CD4-positive, alpha-beta T cell (primary cell): ENCODE results near the gene FYN. TPM values are rescaled to one million over a fixed set of nuclear protein-coding genes. Genes with fewer than 3 reads are reported as not detected.
"Not testable (repeated sequence)": the region's sequence is repeated elsewhere in the genome, so short reads cannot be mapped to it uniquely, and the experiment has no call there.

Source experiments
- ATAC-seq: fragments of 200-7000 bp; cut with Tn5 transposase; one replicate; pipeline ENCODE4 v1.10.0; 2022; ENCODE audit warnings: mild to moderate bottlenecking; ENCODE audit not compliant: poor library complexity
- CTCF ChIA-PET: fragments of 350-600 bp; sonication (Branson Sonifier 250); formaldehyde crosslinking; loops from one replicate; lab custom pipeline; 2021; ENCODE audit warnings: antibody characterized with exemption, inconsistent platforms; lab: Charles Lee
- POLR2A ChIA-PET: fragments of 350-600 bp; sonication (Branson Sonifier 250); formaldehyde crosslinking; loops from one replicate; lab custom pipeline; 2021; ENCODE audit warnings: antibody characterized with exemption, inconsistent platforms; lab: Charles Lee
- DNase-seq, 14 experiments: peaks; one replicate each; pipeline ENCODE4 v3.0.0-alpha.2; 2013 to 2020; ENCODE audit warnings: mixed read lengths in 2 of 14
- H3K27ac ChIP-seq, 2 donors: one replicate each; pipeline versions ENCODE4 v1.5.1 to v1.7.0; 2013; ENCODE audit warnings: low read length in 2 of 2, low read depth in 1 of 2, mild to moderate bottlenecking in 1 of 2
- H3K27me3 ChIP-seq, 2 experiments: 1 replicate in 1 of 2; 2 replicates in 1 of 2; pipeline versions ENCODE4 v1.6.1 to v1.7.0; 2013; ENCODE audit warnings: low read length in 2 of 2, control low read depth in 1 of 2, mild to moderate bottlenecking in 1 of 2, moderate library complexity in 1 of 2; ENCODE audit not compliant: insufficient read depth in 2 of 2, control insufficient read depth in 1 of 2
- H3K36me3 ChIP-seq: one replicate; pipeline ENCODE4 v1.6.1; 2013; ENCODE audit warnings: low read length, control low read depth; ENCODE audit not compliant: insufficient read depth
- H3K4me1 ChIP-seq: one replicate; pipeline ENCODE4 v1.6.1; 2013; ENCODE audit warnings: low read length, control low read depth; ENCODE audit not compliant: insufficient read depth
- H3K4me3 ChIP-seq: one replicate; pipeline ENCODE4 v1.5.1; 2013; ENCODE audit warnings: mild to moderate bottlenecking, low read length, moderate library complexity
- H3K9me3 ChIP-seq, 2 experiments: 1 replicate in 1 of 2; 2 replicates in 1 of 2; pipeline versions ENCODE4 v1.6.1 to v1.7.0; 2013; ENCODE audit warnings: low read length in 2 of 2, mild to moderate bottlenecking in 2 of 2, control low read depth in 1 of 2, moderate library complexity in 1 of 2; ENCODE audit not compliant: control insufficient read depth in 1 of 2, insufficient read depth in 1 of 2
- H3K27ac Mint-ChIP-seq: one replicate; pipeline ENCODE4 v1.8.0; 2020; ENCODE audit warnings: mixed read lengths
- H3K27me3 Mint-ChIP-seq: one replicate; pipeline ENCODE4 v1.8.0; 2021; ENCODE audit warnings: mixed read lengths
- H3K36me3 Mint-ChIP-seq: one replicate; pipeline ENCODE4 v1.8.0; 2021; ENCODE audit warnings: low read depth, mixed read lengths
- H3K4me1 Mint-ChIP-seq: one replicate; pipeline ENCODE4 v1.8.0; 2021; ENCODE audit warnings: low read depth, mixed read lengths
- H3K4me3 Mint-ChIP-seq: one replicate; pipeline ENCODE4 v1.8.0; 2020; ENCODE audit warnings: mild to moderate bottlenecking, mixed read lengths
- H3K9me3 Mint-ChIP-seq: one replicate; pipeline ENCODE4 v1.8.0; 2020; ENCODE audit warnings: mixed read lengths
- intact Hi-C, 2 experiments: fragments of 100-400 bp; cut with DNase I in 1 of 2; cut with micrococcal nuclease in 1 of 2; formaldehyde crosslinking; loops; one replicate each; pipeline versions ENCODE4 v1.15.1 to v1.9.0; 2023 to 2025; cut with DNase I, micrococcal nuclease
- total RNA-seq, 174 experiments: library from RNA in 2 of 174; stranded (reverse) in 2 of 174; gene quantifications; one replicate each; pipeline ENCODE4 v1.2.3 and lab custom pipeline; 2021 to 2026
- TF ChIP-seq, protein P1 (sequence below): fragments of 200-600 bp; IDR thresholded peaks from one replicate; pipeline ENCODE4 v1.8.0; 2022; ENCODE audit warnings: antibody characterized with exemption, mild to moderate bottlenecking

FYN gene
- total RNA-seq, 2 experiments from 2014 or later: 419 TPM

DNA sequence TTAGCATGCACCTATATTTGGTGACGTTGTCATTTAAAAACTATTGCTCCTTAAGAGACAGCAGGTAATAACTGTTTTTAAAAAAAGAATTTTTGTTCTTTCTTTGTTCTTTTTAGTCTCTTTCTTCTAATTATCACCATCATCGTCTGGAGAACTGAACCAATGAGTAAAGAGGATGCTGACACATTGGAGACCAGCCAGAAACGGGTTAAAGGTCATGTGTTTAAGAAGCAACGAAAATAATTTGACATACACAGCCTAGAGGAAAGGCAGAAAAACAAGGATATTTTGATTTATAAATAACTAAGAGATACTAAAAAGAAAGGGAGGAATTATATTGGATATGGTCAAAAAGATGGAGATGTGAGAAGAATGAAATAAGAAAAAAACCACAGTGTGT, 19.2 kb upstream of the FYN start:
- no peak overlapping the region for H3K27ac Mint-ChIP-seq
- TF ChIP-seq, protein P1, sequence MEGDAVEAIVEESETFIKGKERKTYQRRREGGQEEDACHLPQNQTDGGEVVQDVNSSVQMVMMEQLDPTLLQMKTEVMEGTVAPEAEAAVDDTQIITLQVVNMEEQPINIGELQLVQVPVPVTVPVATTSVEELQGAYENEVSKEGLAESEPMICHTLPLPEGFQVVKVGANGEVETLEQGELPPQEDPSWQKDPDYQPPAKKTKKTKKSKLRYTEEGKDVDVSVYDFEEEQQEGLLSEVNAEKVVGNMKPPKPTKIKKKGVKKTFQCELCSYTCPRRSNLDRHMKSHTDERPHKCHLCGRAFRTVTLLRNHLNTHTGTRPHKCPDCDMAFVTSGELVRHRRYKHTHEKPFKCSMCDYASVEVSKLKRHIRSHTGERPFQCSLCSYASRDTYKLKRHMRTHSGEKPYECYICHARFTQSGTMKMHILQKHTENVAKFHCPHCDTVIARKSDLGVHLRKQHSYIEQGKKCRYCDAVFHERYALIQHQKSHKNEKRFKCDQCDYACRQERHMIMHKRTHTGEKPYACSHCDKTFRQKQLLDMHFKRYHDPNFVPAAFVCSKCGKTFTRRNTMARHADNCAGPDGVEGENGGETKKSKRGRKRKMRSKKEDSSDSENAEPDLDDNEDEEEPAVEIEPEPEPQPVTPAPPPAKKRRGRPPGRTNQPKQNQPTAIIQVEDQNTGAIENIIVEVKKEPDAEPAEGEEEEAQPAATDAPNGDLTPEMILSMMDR: no peak
- ChIA-PET POLR2A (no interaction called here), CTCF (no interaction called here)
- H3K36me3 Mint-ChIP-seq: no peaks in the 10 kb centered on the region
- no peak overlapping the region for H3K4me3 Mint-ChIP-seq
- H3K9me3 Mint-ChIP-seq: no peaks in the 10 kb centered on the region
- intact Hi-C loops: no loop called here
- Histone ChIP-seq H3K27me3 (no peaks in the 10 kb centered on the region), H3K36me3 (no peaks in the 10 kb centered on the region), H3K4me3 (no peak overlapping the region), H3K27ac (no peak overlapping the region), H3K9me3 (no peaks in the 10 kb centered on the region), H3K4me1 (no peaks in the 10 kb centered on the region)
- no peak for DNase-seq
- no peak for ATAC-seq
- no peaks in the 10 kb centered on the region for H3K4me1 Mint-ChIP-seq
- H3K27me3 Mint-ChIP-seq: no peaks in the 10 kb centered on the region

DNA sequence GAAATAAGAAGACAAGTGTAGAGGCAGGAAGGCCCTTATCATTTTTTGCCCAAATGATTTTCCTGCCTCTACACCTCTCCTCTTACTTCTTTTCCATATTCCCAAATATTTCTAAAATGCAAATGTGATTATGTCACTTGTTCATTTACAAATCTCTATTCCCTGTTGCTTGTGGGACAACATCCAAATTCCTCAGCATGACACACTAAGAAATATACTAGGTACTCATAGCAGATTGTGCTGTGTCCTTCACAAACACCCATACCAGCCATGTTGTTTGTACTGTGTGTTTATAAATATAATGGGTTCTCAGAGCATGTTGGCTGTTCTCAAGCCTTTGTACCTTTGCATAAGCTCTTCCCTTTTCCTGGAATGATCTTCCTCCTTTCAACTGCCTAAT, 17.7 kb upstream of the FYN start:
- H3K27ac ChIP-seq: no peak overlapping the region
- Mint-ChIP-seq H3K4me3 (no peak overlapping the region), H3K36me3 (no peaks in the 10 kb centered on the region), H3K4me1 (no peaks in the 10 kb centered on the region), H3K27ac (no peak overlapping the region), H3K27me3 (no peaks in the 10 kb centered on the region), H3K9me3 (no peaks in the 10 kb centered on the region)
- ATAC-seq (no peak), DNase-seq (no peak)
- H3K4me1 ChIP-seq: no peaks in the 10 kb centered on the region
- TF ChIP-seq, protein P1: no peak
- H3K4me3 ChIP-seq: no peak overlapping the region
- CTCF ChIA-PET: no interaction called here
- no peaks in the 10 kb centered on the region for H3K27me3 ChIP-seq
- no peaks in the 10 kb centered on the region for H3K9me3 ChIP-seq
- POLR2A ChIA-PET: no interaction called here
- H3K36me3 ChIP-seq: no peaks in the 10 kb centered on the region
- intact Hi-C loops: no loop called here

DNA sequence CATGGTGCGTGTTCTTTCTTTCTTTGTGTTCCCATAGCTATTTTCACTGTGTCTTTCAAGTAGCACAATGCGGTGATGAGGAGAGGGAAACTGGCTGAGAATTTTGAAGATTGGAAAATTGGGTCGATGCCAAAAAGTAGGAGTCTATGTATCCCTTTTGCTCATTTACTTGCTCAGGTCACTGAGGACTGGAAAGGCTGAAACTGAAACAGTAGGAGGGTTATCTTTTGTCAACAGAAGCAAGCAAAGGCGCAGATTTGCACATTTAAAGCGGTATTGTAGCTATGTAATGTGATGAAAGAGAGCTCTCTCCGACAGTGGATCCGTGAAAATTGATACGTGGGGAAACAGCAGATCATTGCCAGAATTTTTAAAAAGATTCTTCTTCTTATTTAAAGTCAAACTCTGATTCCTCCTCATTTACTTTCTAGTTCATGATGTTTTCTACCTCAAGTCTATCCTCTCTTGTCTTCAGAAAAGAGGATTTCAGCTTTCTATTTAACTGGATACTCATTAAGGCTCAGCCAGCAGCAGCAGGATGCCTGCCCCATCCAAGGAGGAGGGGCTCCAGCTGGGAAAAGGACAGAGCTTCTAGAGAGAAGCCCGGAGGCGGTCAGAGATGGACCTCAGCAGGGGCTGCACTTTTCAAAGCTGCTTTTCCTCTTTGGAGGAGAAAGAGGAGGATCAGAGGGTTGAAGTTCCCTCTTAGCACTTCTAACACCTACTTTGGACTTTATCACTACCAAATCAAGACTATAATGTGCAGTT, 15.9 kb upstream of the FYN start:
- H3K27ac Mint-ChIP-seq: no peak overlapping the region
- Histone ChIP-seq H3K27me3 (no peaks in the 10 kb centered on the region), H3K4me1 (no peaks in the 10 kb centered on the region), H3K9me3 (no peaks in the 10 kb centered on the region), H3K36me3 (no peaks in the 10 kb centered on the region), H3K27ac (no peak overlapping the region), H3K4me3 (no peak overlapping the region)
- DNase-seq (no peak), ATAC-seq (no peak)
- no peaks in the 10 kb centered on the region for H3K27me3 Mint-ChIP-seq
- POLR2A ChIA-PET: interaction anchor here (1.2 kb wide), 1 partner anchor 10 kb away, joined by 3 read pairs; no protein-coding TSS in a partner anchor
- H3K4me1 Mint-ChIP-seq: no peaks in the 10 kb centered on the region
- peaks cover 3% of the 10 kb centered on the region for H3K9me3 Mint-ChIP-seq
- CTCF ChIA-PET: interaction anchor here (0.8 to 1.2 kb wide), 2 partner anchors 22 to 26 kb away, joined by 3 read pairs; no protein-coding TSS in a partner anchor
- TF ChIP-seq, protein P1: no peak
- intact Hi-C loops: no loop called here
- H3K4me3 Mint-ChIP-seq: no peak overlapping the region
- no peaks in the 10 kb centered on the region for H3K36me3 Mint-ChIP-seq

- H3K27me3 ChIP-seq, H3K4me3 Mint-ChIP-seq, H3K27ac Mint-ChIP-seq, H3K27ac ChIP-seq, H3K4me1 ChIP-seq, intact Hi-C loops, CTCF ChIA-PET, H3K4me1 Mint-ChIP-seq, H3K9me3 Mint-ChIP-seq, H3K36me3 Mint-ChIP-seq, POLR2A ChIA-PET, H3K4me3 ChIP-seq, H3K36me3 ChIP-seq, H3K9me3 ChIP-seq, DNase-seq, H3K27me3 Mint-ChIP-seq, ATAC-seq: not testable (repeated sequence)
These were observed 13.5 kb upstream of the FYN start for GRCh38 chr6:111886793-111887192.
